ENCODE measurements around the gene POC1A.

POC1A gene

GRCh38 chr3:52154135-52155094, at the start of gene POC1A:
POC1A (minus strand) TSS chr3:52154423; CDS start chr3:52154372, 51 bp downstream.
- Mint-ChIP-seq H3K4me1 (peaks cover 29% of the 10 kb centered on the region), H3K4me3 (peak within 1 kb of the TSS; percentile 91 to 97), H3K27ac (peak within 1 kb of the TSS; percentile 88 to 92), H3K27me3 (no peaks in the 10 kb centered on the region), H3K9me3 (no peaks in the 10 kb centered on the region)
- ATAC-seq (peak; percentile 92), DNase-seq (peak; percentile 86 to 90)

- H3K27ac Mint-ChIP-seq, result no peak overlapping the region
- H3K4me3 Mint-ChIP-seq, result no peak overlapping the region
- H3K27me3 Mint-ChIP-seq, result no peaks in the 10 kb centered on the region
- ATAC-seq (no peak), DNase-seq (no peak)
- peaks cover 61% of the 10 kb centered on the region for H3K4me1 Mint-ChIP-seq
- no peaks in the 10 kb centered on the region for H3K9me3 Mint-ChIP-seq
Measured at GRCh38 chr3:52203701-52204100, 49.5 kb upstream of the POC1A start.

GRCh38 chr3:52202384-52203077, 48.3 kb upstream of the POC1A start:
- DNase-seq (no peak), ATAC-seq (no peak)
- H3K4me3 Mint-ChIP-seq, result no peak overlapping the region
- H3K4me1 Mint-ChIP-seq, result peaks cover 69% of the 10 kb centered on the region
- no peaks in the 10 kb centered on the region for H3K9me3 Mint-ChIP-seq
- H3K27me3 Mint-ChIP-seq, result no peaks in the 10 kb centered on the region
- no peak overlapping the region for H3K27ac Mint-ChIP-seq

DNA sequence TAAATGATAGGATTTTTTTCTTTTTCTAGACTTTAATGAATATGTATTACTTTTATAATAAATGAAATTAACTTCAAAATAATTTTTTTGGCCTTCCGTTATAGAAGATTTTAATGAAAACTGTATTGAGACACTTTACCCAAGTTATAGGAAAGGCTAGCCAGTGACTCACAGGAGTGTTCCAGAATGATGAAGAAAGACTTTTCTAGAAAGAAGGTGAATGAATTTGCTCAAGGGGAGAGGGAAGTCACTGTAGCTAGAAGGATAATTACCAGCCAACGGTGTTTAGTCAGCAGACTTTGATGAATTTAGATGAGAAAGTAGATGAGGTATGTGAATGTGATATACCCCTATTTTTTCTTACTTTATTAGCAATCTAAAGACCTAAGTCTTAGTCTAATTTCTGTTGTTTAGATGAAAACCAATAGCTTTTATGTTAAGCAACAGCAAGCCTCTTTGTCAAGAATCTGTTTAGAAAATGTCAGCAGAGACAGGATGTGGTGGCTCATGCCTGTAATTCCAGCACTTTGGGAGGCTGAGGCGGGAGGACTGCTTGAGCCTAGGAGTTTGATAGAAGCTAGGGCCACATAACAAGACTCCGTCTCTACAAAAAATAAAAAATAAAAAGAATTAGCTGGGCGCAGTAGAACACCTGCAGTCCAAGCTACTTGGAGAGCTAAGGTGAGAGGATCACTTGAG, 46.9 kb upstream of the POC1A start:
- no peaks in the 10 kb centered on the region for H3K9me3 Mint-ChIP-seq
- H3K27me3 Mint-ChIP-seq, result no peaks in the 10 kb centered on the region
- peaks cover 82% of the 10 kb centered on the region for H3K4me1 Mint-ChIP-seq
- no peak overlapping the region for H3K4me3 Mint-ChIP-seq
- no peak for ATAC-seq
- H3K27ac Mint-ChIP-seq, result peak overlapping the region in 1 of 2 donors; percentile 44
- no peak for DNase-seq

GRCh38 chr3:52198643-52199608, 44.7 kb upstream of the POC1A start:
- Mint-ChIP-seq H3K9me3 (no peaks in the 10 kb centered on the region), H3K4me1 (peaks cover 83% of the 10 kb centered on the region), H3K4me3 (peak overlapping the region; percentile 91 to 96), H3K27me3 (no peaks in the 10 kb centered on the region), H3K27ac (peak overlapping the region; percentile 91 to 99)
- DNase-seq, result no peak
- no peak for ATAC-seq

GRCh38 chr3:52197842-52198625, 43.8 kb upstream of the POC1A start, which contains the start of gene ALAS1:
ALAS1 (plus strand) TSS chr3:52198160; CDS start chr3:52199242, 1,082 bp downstream.
- Mint-ChIP-seq H3K27me3 (no peaks in the 10 kb centered on the region), H3K27ac (peak within 1 kb of the TSS; percentile 91 to 99), H3K4me1 (peaks cover 75% of the 10 kb centered on the region), H3K4me3 (peak within 1 kb of the TSS; percentile 91 to 96), H3K9me3 (no peaks in the 10 kb centered on the region)
- ATAC-seq (peak; percentile 94), DNase-seq (peak; percentile 93 to 94)

DNA sequence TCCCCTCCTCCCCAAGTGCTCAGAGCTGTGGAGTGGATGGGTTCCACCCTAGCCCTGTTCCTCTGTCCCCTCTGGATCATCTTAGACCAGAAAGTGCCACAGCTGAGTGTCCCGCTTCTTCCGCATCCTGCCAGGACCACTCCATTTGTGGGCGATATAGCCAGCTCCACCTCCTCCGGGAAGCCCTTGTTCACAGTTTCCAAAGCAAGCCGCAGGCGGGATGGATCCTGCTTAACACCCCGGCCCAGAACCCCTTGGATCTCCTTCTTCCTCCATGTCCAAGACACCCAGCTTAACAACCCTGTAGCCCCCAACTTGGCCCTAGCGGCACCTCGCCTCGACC, 43.2 kb upstream of the POC1A start:
- ATAC-seq (peak; percentile 16), DNase-seq (no peak)
- H3K9me3 Mint-ChIP-seq, result no peaks in the 10 kb centered on the region
- H3K4me3 Mint-ChIP-seq, result peak overlapping the region; percentile 91 to 96
- peak overlapping the region; percentile 5 to 96 for H3K27ac Mint-ChIP-seq
- no peaks in the 10 kb centered on the region for H3K27me3 Mint-ChIP-seq
- H3K4me1 Mint-ChIP-seq, result peaks cover 69% of the 10 kb centered on the region

GRCh38 chr3:52196977-52197376, 42.8 kb upstream of the POC1A start:
- peak overlapping the region in 1 of 2 donors; percentile 30 for H3K27ac Mint-ChIP-seq
- peaks cover 64% of the 10 kb centered on the region for H3K4me1 Mint-ChIP-seq
- no peaks in the 10 kb centered on the region for H3K27me3 Mint-ChIP-seq
- DNase-seq, result no peak
- H3K9me3 Mint-ChIP-seq, result no peaks in the 10 kb centered on the region
- ATAC-seq, result no peak
- H3K4me3 Mint-ChIP-seq, result peak overlapping the region in 1 of 2 donors; percentile 96

DNA sequence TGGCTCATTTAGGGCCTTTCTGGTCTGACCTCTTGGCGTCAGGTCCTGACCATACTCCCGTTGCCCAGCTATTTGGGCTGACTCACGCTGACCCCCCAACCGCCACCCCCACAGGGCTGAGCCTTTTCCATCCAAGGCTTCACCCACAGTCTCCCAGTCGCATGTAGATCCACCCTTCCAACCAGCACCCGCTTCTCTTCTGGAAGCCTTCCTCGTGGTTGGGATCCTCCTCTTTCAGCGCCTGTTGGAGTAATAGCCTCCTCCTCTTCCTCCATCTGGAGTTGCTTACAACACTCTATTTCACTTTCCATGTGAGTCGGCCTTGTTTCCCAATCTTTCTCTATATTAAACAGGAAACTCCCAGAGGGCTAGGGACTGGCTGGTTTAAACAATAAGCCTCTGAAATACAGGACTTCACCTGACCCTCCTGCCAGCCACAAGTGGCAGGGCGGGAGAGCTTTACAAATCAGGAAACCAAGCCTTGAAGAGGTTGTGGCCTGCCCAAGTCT, 41.7 kb upstream of the POC1A start:
- ATAC-seq (no peak), DNase-seq (no peak)
- no peak overlapping the region for H3K4me3 Mint-ChIP-seq
- H3K27ac Mint-ChIP-seq, result no peak overlapping the region
- H3K4me1 Mint-ChIP-seq, result peaks cover 53% of the 10 kb centered on the region
- H3K9me3 Mint-ChIP-seq, result no peaks in the 10 kb centered on the region
- no peaks in the 10 kb centered on the region for H3K27me3 Mint-ChIP-seq

DNA sequence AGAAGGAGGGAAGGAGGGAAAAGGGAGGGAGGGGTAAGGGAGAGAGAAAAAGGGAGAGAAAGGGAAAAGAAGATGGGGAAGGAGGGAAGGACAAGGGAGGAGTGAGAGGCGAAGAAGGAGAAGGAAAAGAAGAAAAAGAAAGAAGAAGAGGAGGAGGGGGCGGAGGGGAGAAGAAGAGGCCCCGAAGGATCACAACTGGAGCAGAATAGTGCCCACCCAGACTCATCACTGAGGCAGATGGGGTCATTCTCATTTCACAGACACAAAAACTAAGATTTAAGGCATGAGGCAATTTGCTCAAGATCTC, 41.0 kb upstream of the POC1A start:
- Mint-ChIP-seq H3K27me3 (no peaks in the 10 kb centered on the region), H3K4me3 (no peak overlapping the region), H3K4me1 (peaks cover 48% of the 10 kb centered on the region), H3K9me3 (no peaks in the 10 kb centered on the region), H3K27ac (no peak overlapping the region)
- ATAC-seq (no peak), DNase-seq (no peak)

GRCh38 chr3:52194485-52195290, 40.5 kb upstream of the POC1A start:
- Mint-ChIP-seq H3K9me3 (no peaks in the 10 kb centered on the region), H3K27ac (no peak overlapping the region), H3K4me1 (peaks cover 43% of the 10 kb centered on the region), H3K4me3 (no peak overlapping the region), H3K27me3 (no peaks in the 10 kb centered on the region)
- no peak for ATAC-seq
- DNase-seq, result no peak

- Mint-ChIP-seq H3K4me3 (no peak overlapping the region), H3K4me1 (peaks cover 30% of the 10 kb centered on the region), H3K27ac (peak overlapping the region in 1 of 2 donors; percentile 22), H3K9me3 (no peaks in the 10 kb centered on the region), H3K27me3 (no peaks in the 10 kb centered on the region)
- no peak for ATAC-seq
- no peak for DNase-seq
Measured at GRCh38 chr3:52193065-52193464, 38.8 kb upstream of the POC1A start.

DNA sequence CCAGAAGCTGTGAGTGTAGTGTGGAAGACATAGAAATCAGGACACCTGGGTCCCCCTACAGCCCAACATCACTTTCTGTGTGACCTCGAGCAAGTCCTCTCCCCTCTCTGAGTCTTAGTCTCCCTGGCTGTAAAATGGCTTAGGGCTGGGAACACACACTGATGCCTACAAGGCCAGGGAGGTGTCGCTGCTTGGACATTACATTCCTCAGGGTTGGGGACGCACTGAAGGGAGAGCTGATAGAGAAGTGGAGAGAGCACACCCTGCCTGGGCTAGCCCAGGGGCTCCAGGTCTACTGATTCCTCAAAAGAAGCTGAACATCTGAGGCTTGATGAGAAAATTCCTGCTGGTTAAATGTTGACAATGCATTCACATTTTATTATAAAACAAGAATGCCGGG, 37.4 kb upstream of the POC1A start:
- ATAC-seq (no peak), DNase-seq (no peak)
- H3K4me3 Mint-ChIP-seq, result no peak overlapping the region
- no peaks in the 10 kb centered on the region for H3K27me3 Mint-ChIP-seq
- H3K9me3 Mint-ChIP-seq, result no peaks in the 10 kb centered on the region
- peaks cover 17% of the 10 kb centered on the region for H3K4me1 Mint-ChIP-seq
- no peak overlapping the region for H3K27ac Mint-ChIP-seq

All from stimulated activated naive CD8-positive, alpha-beta T cell treated with anti-CD3 and anti-CD28 coated beads, Interleukin-15, amount 100 ng/mL, for 72 hours (primary cell).